UCSD-AML1 (cell line): ENCODE results near the gene CBARP.
"Not testable (repeated sequence)": the region's sequence is repeated elsewhere in the genome, so short reads cannot be mapped to it uniquely, and the experiment has no call there.

ENCODE experiments used
- DNase-seq: peaks from one replicate; lab custom pipeline; 2025; ENCODE audit not compliant: unreplicated experiment; lab: John Stamatoyannopoulos, UW

The CBARP gene

DNA sequence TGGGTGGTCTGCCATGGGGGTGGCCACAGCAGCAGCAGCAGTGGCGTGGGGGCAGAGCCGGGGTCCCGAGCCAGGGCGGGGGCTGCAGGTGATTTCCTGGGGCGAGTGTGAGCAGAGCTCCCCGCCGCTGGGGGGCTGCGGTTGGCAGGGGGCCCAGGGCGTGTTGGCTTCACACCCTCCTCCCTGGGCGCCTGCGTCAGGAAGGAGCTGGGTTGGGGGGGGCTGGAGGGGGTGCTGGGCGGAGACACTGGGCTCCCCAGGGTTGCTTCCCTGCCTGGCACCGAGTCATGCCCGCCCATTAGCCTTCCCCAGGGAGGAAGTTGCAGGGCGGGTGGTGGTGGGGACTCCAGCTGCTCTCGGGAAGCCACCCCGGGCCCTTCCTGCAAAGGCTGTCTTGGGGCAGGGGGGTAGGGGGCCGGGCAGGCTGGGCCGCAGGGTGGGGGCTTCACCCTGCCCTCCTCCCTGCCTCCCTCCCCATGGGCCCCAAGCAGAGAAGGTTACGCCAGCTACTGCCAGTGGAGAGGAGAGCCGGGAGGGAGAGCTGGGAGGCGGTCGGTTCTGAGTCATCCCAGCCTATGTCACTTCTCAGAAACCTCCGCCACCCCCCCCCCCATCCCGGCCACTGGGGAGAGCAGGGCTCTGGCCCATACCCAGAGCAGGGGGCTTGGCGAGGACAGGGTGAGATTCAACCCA lies 15.2 kb upstream of the CBARP start:
- peak; percentile 89 for DNase-seq

DNA sequence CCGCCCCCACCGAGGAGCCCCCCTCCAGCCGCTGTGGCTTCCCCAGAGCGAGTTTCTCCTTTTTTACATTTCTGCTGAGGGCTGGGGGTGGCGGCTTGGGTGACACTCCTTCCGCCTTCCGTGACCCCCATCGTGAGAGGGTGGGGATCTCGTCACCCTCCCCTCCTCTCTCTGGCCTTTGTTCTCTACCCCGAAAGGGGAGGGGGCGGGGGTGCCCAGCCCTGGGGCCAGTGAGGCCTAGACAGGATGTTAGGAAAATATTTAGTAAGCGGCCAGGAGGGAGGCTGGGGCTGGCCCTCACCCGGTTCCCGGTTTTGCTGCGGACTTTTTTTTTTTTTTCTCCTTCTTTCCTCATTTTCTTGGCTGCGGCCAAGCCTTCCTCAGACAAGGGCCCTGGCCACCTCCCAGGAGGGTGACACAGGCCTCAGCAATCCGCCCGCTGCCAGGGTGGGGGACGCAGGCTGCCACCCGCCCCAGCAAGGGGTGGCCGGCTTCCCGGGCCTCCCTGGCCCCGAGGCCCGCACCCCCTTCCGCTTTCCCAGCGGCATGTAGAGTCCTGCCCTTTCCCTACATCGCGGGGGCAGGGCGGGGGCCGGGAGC lies 14.5 kb upstream of the CBARP start:
- DNase-seq: peak; percentile 85

DNA sequence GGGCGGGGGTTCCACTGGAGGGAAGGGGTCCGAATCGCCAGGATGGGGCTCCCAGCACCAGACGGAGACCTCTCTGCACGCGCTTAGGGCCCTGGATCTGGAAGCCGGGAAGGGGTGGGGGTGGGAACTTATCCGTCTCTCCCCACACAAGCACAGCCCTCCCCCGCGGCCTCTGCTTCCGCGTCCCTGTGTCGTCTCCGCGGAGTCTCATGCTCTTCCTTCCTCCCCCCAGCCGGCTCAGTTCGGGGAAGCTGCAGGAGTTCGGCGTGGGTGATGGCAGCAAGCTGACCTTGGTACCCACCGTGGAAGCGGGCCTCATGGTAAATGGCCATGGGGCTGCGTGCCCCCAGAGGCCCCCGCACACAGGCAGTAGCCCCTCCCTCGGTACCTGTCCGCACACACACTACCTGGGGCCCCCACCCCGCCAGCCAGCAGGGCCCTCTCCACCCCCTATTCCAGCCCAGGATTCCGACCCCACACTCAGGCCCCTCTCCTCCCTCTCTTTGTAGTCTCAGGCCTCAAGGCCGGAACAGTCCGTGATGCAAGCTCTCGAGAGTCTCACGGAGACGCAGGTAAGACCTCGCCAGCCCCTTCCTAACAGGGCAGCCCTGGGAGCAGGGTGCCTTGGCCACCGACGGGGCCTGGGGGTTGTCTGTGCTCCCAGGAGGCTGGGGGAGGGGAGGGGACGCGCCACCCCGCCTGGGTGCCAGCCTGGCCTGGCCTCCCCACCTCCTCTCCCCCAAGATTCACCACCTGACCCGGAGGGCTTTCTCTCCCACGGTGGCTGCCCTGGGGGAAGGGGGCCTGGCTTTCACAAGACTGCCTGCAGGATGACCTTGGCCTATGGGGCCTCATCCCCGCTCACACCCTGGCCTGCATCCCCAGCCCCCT lies 13.8 kb upstream of the CBARP start:
- peak; percentile 87 for DNase-seq

DNA sequence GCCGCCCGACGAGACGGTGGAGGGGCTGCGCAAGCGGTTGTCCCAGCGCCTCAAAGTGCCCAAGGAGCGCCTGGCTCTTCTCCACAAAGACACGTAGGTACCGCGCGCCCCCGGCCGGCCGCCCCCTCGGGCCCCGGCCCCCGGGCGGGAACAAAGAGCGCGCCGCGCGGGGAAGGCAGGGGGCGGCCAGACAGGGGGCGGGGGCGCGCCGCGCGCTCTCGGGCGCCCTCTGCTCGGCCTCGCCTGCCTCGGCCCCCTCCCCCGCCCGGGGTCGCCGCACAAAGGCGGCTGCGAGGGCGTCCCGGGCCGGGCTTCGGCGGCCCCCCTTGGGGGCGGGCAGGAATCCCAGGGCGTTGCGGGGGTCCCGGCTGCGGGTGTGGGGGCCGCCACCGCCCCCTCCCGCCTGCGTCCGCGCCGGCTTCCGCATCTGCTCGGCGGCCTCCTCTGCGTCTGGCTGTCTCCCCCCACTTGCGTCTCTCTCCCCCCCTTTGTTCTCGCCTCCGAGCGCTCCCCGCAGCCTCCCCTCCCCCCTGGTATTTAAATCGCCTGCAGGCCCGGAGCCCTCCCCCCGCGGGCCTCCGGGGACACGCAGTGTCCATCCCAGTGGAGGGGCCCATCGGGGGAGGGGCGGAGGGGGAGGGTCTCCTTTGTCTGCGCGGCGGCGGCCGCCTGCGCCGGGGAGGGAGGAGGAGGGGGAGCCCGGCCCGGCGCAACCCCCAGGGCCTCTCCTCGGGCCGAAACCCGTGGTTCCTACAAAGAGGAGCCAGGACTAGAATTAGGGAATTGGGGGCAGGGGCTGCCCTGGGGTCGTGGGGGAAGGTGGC lies 12.8 kb upstream of the CBARP start:
- DNase-seq: peak; percentile 58

DNA sequence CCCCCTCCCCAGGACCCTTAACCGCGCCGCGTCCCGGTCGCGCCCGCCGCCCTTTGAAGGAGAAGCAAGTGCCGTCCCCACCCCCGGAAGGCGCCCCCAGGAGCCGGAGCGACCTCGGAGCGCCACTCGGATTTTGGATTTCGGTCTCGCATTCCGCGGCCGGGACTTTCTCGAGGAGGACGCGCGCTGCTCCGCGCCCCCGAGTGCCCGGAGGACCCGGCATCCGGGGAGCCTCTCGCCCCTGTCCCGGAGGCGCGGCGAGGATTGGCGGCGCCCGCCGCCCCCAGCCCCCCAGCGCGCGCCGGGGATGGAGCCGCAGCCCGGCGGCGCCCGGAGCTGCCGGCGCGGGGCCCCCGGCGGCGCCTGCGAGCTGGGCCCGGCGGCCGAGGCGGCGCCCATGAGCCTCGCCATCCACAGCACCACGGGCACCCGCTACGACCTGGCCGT lies 12.2 kb upstream of the CBARP start:
- no peak for DNase-seq

DNA sequence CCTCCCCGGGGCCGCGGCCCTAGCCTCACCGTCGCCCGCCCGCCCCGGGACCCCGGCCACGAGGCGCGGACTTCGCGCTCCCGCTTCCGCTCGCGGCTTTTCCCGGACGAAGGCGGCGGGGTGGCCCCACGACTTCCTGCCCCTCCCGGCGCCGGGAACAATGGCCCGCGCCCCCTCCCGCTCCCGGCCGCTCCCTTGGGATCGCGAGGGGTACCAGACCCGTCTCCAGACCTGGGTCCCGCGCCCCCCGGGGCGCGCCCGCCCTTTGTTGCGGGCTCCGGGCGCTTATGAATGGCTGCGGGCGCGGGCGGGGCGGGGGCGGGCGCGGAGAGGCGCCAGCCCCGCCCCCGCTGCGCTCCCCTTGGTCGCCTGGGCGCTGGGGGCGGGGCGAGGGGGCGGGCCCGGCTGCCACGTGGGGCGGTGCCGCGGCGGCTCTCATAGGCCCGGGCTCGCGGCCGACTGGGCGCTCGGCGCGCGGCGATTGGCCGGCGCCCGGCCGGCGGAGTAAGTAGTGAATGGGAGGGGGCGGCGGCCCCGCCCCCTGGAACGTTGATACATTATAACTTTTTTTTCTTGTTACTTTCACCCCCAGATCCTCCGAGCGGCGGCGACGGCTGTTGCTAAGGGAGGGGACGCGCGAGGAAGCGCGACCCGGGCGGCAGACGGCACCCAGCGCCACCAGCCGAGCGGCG lies 11.6 kb upstream of the CBARP start:
- peak; percentile 97 for DNase-seq

DNA sequence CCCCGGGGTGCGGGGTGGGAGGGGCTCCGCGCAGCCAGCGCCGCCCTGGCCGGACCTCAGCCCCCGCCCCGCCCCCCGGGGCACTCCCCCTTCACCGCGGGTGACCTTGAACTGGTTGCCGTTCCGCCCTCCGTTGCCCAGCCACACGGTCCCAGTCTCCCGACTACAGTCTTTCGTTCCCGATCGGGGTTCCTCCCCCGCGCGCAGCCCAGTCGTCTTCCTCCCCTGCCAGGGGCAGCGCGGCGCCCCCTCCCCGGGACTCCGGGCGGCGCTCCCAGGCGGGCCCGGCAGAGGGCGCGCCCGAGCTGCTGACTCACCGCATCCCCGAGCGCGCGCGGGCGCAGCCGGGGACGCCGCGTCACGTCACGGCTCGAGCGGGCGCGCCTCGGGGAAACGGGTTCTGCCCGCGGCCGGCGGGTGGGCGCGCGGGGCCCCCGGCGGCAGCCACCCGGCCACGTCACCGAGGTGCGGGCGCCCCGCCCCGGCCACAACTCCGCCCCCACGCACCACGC lies 11.0 kb upstream of the CBARP start:
- peak; percentile 88 for DNase-seq

DNA sequence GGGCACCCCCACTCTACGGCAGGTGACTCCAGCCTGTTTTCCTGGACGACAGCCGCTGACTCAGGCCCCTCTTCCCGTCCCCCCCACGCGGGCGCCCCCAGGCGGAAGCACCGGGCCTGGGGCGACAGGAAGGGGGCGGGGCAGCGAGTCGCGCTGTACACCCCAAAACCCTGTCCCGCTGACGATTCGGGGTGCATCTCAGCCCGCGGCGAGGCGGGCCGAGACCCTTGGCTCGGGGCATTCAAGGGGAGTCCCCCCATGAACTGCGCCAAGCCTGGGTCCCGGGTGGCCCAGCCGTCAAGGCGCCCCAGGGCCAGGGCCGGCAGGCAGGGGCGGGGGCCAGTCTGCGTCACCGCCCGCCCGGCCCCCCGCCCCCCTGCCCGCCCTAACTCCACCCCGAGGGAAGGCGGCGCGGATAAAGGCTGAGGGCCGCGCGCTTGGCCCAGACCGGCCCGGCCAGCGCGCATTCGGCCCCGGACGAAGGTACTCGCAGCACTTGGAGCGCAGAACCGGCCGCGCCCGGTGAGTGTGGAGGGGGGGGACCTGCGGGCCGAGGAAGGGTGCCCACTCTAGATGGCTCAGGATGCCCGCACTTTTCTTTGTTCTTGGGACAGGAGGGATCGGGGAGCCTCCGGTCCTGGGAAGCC lies 10.5 kb upstream of the CBARP start, which contains the start of gene MIDN:
TSS of gene MIDN (plus strand) at position 445 of the 647 bp plus-strand sequence. CDS start 1,714 bp downstream, outside the sequence.
- DNase-seq: peak; percentile 88

DNA sequence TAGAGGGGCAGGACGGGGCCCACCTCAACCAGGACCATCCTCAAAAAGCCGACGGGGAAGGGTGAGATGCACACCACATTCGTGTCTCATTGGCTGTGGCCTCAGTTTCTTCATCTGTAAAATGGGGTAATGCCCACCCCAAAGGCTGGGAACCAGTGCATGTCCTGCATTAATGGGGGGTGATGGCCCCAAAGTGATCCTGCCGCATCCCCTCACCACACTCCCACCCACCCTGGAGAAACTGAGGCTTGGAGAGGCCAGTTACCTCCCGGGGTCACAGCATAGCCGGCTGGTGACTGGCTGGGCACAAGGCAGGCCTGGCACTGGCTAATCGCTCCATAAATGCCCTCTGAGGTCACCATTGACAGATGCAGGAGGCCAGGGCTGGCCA lies 9.9 kb upstream of the CBARP start:
- no peak for DNase-seq

DNA sequence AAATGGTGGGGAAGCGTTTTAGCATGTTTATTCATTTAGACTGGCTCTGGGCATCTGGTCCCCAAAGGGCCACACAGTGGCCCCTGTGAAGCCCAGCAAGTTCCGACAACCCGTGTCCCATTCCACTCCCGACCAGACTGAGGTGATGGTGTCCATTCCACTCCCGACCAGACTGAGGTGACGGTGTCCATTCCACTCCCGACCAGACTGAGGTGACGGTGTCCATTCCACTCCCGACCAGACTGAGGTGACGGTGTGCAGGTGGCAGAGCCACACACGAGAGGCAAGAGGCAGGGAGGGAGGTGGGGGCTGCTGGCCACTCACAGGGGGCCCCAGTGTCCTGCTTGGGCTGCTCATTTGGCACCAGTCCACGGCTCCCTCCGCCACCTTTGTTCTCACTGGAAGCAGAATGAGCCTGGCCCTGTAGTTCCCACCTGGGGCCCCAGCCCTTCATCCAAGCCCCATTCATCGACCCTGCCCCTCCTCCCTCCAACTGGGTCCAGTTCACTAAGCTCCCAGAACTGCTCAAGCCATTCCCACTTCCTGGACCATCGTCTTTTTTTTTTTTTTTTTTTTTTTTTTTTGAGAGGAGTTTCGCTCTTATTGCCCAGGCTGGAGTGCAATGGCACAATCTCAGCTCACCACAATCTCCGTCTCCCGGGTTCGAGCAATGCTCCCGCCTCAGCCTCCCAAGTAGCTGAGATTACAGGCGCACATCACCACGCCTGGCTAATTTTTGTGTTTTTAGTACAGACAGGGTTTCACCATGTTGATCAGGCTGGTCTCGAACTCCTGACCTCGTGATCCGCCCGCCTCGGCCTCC lies 8.7 kb upstream of the CBARP start:
- DNase-seq: not testable (repeated sequence)

DNA sequence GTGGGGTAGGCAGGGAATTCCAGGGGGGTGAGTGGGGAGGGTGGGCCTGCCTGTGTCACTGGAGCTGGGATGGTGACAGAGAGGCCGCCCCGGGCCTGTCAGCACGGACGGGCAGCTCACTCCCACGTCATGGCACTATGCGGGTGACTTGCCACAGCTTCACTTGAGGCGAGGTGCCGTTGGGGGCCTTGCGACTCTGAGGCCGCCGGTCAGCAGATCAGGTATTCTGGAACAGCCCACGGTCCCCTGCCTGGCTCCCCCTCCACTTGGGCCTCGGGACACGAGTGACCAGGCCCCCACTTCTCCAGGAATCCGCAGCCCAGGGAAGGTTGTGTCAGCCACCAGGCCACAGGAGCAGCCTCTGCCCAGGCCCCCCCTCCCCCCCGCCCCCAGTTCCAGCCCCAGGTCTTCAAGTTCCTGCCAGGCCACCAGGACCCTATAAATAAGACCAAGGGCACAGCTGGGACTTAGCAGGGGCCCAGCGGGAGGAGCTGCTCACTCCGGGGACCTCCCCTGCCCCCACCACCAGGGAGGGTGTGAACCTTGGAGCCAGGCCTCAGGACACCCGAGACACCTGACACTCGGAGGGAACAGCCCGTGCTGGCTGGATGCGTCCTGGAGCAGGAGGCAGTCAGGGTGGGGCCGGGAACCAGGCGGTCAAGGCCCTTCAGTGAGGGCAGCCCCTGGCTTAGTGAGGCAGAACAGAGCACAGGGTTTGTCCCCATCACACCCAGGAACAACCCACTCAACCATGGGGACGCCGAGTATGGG lies 7.9 kb upstream of the CBARP start:
- DNase-seq: no peak

DNA sequence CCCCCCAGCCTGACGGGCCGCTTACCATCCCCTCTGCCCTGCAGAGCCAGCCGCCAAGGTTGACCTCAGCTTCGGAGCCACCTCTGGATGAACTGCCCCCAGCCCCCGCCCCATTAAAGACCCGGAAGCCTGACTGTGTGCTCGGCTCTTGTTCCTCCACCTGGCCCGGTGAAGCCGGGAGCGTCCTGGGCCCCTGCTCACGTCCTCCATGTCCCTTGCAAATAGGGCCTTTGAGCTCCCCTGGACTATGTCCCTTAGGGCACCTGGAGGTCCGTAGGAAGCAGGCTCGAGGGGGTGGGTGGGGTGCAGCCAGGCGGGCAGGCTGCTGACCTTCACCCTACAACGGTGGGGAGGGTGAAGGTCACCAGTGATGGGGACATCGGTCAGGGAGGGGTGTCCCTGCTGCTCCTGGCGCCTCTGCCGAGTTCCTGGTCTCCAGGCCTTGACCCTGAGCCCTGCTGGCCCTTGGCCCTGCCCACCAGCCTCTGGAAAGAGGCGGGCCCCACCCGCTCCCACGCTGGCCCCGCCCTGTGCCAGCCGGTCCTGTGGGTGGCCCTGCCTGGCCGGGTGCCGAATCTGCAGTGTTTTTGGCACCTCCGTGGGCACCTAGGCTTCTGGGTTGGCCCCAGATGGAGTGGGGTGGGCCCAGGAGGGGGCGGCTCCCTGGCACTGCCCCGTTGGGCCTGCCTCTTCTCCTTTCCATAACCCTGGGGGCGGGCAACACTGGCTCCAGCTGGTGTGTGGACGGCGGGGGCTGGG lies 7.1 kb upstream of the CBARP start:
- DNase-seq: no peak

DNA sequence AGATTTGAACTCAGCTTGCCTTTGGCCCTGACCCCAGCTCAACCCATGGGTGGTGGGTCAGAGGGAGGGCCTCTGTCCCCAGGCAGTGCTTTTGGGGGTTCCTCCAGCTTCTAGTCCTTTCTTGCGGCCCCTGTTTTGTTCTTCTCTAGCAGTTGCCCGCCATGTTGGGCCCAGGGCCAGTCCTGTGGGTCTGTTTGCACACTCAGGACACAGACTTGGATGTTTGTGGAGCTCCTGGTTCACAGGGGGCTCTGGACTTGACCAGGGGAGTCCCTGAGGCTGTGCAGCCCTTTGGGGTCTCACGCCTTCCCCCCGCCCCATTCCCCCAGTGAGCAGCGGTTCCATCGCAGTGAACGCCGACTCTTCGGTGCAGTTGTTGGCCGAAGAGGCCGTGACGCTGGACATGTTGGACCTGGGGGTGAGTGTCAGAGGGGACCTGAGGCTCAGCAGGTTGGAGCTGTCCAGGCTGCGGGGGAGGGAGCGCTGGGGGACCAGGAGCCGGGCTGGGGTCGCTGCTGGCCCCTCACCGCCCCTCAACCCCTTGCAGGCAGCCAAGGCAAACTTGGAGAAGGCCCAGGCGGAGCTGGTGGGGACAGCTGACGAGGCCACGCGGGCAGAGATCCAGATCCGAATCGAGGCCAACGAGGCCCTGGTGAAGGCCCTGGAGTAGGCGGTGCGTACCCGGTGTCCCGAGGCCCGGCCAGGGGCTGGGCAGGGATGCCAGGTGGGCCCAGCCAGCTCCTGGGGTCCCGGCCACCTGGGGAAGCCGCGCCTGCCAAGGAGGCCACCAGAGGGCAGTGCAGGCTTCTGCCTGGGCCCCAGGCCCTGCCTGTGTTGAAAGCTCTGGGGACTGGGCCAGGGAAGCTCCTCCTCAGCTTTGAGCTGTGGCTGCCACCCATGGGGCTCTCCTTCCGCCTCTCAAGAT lies 6.2 kb upstream of the CBARP start:
- peak; percentile 75 for DNase-seq

DNA sequence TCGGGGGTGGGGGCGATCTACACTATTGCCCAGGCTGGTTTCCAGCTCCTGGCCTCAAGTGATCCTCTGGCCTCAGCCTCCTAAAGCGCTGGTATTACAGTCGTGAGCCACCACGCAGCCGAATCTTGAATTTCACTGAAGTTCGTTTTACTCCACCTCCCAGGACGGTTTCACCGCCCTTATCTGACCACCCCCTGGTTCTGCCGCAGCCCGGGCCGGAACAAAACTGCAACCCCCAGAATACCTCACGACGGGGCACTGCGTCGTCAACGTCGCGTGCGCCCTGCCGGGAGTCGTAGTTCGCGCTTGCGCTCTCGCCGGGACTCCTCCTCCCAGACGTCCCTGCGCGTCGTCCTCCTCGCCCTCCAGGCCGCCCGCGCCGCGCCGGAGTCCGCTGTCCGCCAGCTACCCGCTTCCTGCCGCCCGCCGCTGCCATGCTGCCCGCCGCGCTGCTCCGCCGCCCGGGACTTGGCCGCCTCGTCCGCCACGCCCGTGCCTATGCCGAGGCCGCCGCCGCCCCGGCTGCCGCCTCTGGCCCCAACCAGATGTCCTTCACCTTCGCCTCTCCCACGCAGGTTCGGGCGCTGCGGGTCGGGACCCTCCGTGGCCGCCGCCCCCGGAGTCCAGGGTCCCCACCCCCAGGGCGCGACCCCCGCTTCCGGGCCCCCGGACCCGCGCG lies 3.8 kb upstream of the CBARP start, which contains the start of gene ATP5F1D:
TSS of gene ATP5F1D (plus strand) at position 335 of the 679 bp plus-strand sequence. CDS start at position 435, 100 bp downstream.
- peak; percentile 94 for DNase-seq

DNA sequence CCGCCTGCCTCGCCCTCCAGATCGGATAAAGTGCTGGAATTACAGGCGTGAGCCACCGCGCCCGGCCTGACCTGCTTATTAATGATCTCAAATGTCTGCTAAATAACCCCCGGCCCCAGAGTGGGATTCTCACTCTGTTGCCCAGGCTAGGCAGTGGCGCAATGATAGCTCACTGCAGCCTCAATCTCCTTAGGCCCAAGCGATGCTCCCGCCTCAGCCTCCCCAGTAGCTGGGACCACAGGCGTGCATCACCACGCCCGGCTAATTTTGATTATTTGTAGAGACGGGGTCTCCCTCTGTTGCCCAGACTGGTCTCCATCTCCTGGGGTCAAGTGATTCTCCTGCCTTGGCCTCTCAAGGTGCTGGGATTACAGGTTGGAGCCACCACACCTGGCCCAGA lies 3.1 kb upstream of the CBARP start:
- no peak for DNase-seq
